HFFc6 (cell line): ENCODE measurements around the gene BABAM2. TPM values are rescaled to one million over a fixed set of nuclear protein-coding genes. Genes with fewer than 3 reads are reported as not detected.

Experiments used
- DNase-seq: peaks from one replicate; pipeline ENCODE4 v3.0.0-alpha.2; 2018
- H3K27ac Mint-ChIP-seq: 2 replicates; pipeline ENCODE4 v1.8.0; 2020; ENCODE audit warnings: mild to moderate bottlenecking, mixed read lengths
- H3K27me3 Mint-ChIP-seq: 2 replicates; pipeline ENCODE4 v1.8.0; 2021; ENCODE audit warnings: mild to moderate bottlenecking, moderate library complexity, mixed read lengths; ENCODE audit not compliant: insufficient read depth
- H3K36me3 Mint-ChIP-seq: 2 replicates; pipeline ENCODE4 v1.8.0; 2021; ENCODE audit warnings: low read depth, mixed read lengths
- H3K4me1 Mint-ChIP-seq: 2 replicates; pipeline ENCODE4 v1.8.0; 2020; ENCODE audit warnings: low read depth, mixed read lengths
- H3K4me3 Mint-ChIP-seq: 2 replicates; pipeline ENCODE4 v1.8.0; 2020; ENCODE audit warnings: mild to moderate bottlenecking, moderate library complexity, mixed read lengths
- H3K9me3 Mint-ChIP-seq: 2 replicates; pipeline ENCODE4 v1.8.0; 2020; ENCODE audit warnings: mild to moderate bottlenecking, mixed read lengths
- CTCF ChIP-seq: fragments of 200-600 bp; sonication (generic); IDR thresholded peaks from 2 replicates; pipeline ENCODE4 v1.5.0; 2021; ENCODE audit warnings: antibody characterized with exemption, mild to moderate bottlenecking
- total RNA-seq, 6 experiments: library from RNA; stranded (reverse); fragmentation: NEBNext Ultra II Directional; extraction: Animal tissue kit (Norgen Biotek cat#: 25700); gene quantifications; 2 replicates in 1 of 6; 3 replicates in 5 of 6; pipeline ENCODE4 v1.2.3, GENCODE V29; 2021

BABAM2 gene
- total RNA-seq, 6 experiments from 2014 or later = 30.8 to 46.6 (median 41.2) TPM

- peaks cover 30% of the 10 kb centered on the region for H3K4me1 Mint-ChIP-seq
- no peaks in the 10 kb centered on the region; the same call in 1 of the 2 replicates for H3K27me3 Mint-ChIP-seq
- no peak overlapping the region for H3K27ac Mint-ChIP-seq
- DNase-seq = no peak
- H3K36me3 Mint-ChIP-seq = no peaks in the 10 kb centered on the region
- no peaks in the 10 kb centered on the region for H3K9me3 Mint-ChIP-seq
- TF ChIP-seq CTCF = no peak
- H3K4me3 Mint-ChIP-seq = no peak overlapping the region
Measured at GRCh38 chr2:28350791-28351285, 460.3 kb downstream of the BABAM2 start.

- Mint-ChIP-seq H3K36me3 (no peaks in the 10 kb centered on the region), H3K27me3 (no peaks in the 10 kb centered on the region), H3K4me3 (no peak overlapping the region), H3K9me3 (no peaks in the 10 kb centered on the region), H3K27ac (no peak overlapping the region), H3K4me1 (peaks cover 32% of the 10 kb centered on the region)
- DNase-seq = no peak
- TF ChIP-seq CTCF = no peak
Measured at GRCh38 chr2:28351621-28352020, 461.1 kb downstream of the BABAM2 start.

- Mint-ChIP-seq H3K36me3 (no peaks in the 10 kb centered on the region), H3K27me3 (no peaks in the 10 kb centered on the region), H3K4me1 (peaks cover 28% of the 10 kb centered on the region), H3K27ac (no peak overlapping the region), H3K4me3 (no peak overlapping the region), H3K9me3 (no peaks in the 10 kb centered on the region)
- no peak for TF ChIP-seq CTCF
- no peak for DNase-seq
Measured at GRCh38 chr2:28352104-28352503, 461.6 kb downstream of the BABAM2 start.

GRCh38 chr2:28352610-28353195 is 462.2 kb downstream of the BABAM2 start:
- no peak overlapping the region for H3K4me3 Mint-ChIP-seq
- H3K9me3 Mint-ChIP-seq = no peaks in the 10 kb centered on the region
- H3K27ac Mint-ChIP-seq = no peak overlapping the region
- TF ChIP-seq CTCF = no peak
- H3K36me3 Mint-ChIP-seq = no peaks in the 10 kb centered on the region
- DNase-seq = no peak
- H3K4me1 Mint-ChIP-seq = peaks cover 28% of the 10 kb centered on the region
- H3K27me3 Mint-ChIP-seq = no peaks in the 10 kb centered on the region

- Mint-ChIP-seq H3K4me3 (no peak overlapping the region), H3K27ac (peak overlapping the region; percentile 79), H3K4me1 (peaks cover 32% of the 10 kb centered on the region), H3K27me3 (peaks cover 2% of the 10 kb centered on the region), H3K36me3 (no peaks in the 10 kb centered on the region), H3K9me3 (no peaks in the 10 kb centered on the region)
- no peak for TF ChIP-seq CTCF
- no peak for DNase-seq
Measured at GRCh38 chr2:28354920-28355520, 464.5 kb downstream of the BABAM2 start.
